DOHH2 (cell line): Measurements from ENCODE around the gene APBA2.

Experiments used
- EZH2phosphoT487 ChIP-seq: fragments of 200-600 bp; sonication (generic); IDR thresholded peaks from 2 replicates; pipeline ENCODE4 v1.6.1; 2017; ENCODE audit warnings: borderline replicate concordance, mild to moderate bottlenecking, antibody characterized with exemption, low read length, moderate library complexity, mixed read lengths
- TF ChIP-seq, protein P1 (sequence below): fragments of 200-600 bp; sonication (generic); IDR thresholded peaks from one replicate; pipeline ENCODE4 v1.5.1; 2014; ENCODE audit warnings: antibody characterized with exemption, mild to moderate bottlenecking, low read depth, low read length; ENCODE audit not compliant: poor library complexity, severe bottlenecking

DNA sequence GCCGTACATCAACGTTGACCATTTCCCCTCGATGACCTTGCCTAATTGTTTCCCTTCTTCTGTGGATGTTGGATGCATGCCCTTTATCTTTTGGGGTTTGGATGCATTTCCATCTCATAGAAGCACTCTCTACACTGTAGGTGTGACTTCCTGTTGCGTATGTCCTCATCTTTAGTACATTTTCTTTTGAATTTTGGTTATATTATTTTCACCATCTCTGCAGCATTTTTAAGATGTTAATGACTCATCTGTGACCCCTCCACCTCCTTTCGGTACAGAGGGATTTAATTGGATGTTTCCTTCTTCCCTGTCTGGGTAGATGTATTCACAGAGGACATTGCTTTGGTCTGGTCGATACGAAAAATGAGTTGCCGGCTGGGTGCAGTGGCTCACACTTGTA lies 172.1 kb downstream of the APBA2 start:
- TF ChIP-seq, protein P1, sequence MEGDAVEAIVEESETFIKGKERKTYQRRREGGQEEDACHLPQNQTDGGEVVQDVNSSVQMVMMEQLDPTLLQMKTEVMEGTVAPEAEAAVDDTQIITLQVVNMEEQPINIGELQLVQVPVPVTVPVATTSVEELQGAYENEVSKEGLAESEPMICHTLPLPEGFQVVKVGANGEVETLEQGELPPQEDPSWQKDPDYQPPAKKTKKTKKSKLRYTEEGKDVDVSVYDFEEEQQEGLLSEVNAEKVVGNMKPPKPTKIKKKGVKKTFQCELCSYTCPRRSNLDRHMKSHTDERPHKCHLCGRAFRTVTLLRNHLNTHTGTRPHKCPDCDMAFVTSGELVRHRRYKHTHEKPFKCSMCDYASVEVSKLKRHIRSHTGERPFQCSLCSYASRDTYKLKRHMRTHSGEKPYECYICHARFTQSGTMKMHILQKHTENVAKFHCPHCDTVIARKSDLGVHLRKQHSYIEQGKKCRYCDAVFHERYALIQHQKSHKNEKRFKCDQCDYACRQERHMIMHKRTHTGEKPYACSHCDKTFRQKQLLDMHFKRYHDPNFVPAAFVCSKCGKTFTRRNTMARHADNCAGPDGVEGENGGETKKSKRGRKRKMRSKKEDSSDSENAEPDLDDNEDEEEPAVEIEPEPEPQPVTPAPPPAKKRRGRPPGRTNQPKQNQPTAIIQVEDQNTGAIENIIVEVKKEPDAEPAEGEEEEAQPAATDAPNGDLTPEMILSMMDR, result no peak
- TF ChIP-seq EZH2phosphoT487, result no peak
